SK-N-MC (cell line): ENCODE results near the gene CCBE1.

ENCODE experiments used
- EZH2 ChIP-seq: fragments of 200-600 bp; sonication (generic); IDR thresholded peaks from one replicate; pipeline ENCODE4 v1.6.1; 2017; ENCODE audit warnings: antibody characterized with exemption
- FOXP2 ChIP-seq: optimal IDR thresholded peaks from 2 replicates; pipeline ENCODE3; 2011; ENCODE audit warnings: mild to moderate bottlenecking, moderate library complexity; ENCODE audit not compliant: insufficient read depth; ENCODE audit errors: extremely low read length, control extremely low read depth
- POLR2AphosphoS5 ChIP-seq: IDR thresholded peaks from 2 replicates; pipeline ENCODE4 v1.6.1; 2012; ENCODE audit warnings: mild to moderate bottlenecking, low read depth, low read length, borderline replicate concordance

DNA sequence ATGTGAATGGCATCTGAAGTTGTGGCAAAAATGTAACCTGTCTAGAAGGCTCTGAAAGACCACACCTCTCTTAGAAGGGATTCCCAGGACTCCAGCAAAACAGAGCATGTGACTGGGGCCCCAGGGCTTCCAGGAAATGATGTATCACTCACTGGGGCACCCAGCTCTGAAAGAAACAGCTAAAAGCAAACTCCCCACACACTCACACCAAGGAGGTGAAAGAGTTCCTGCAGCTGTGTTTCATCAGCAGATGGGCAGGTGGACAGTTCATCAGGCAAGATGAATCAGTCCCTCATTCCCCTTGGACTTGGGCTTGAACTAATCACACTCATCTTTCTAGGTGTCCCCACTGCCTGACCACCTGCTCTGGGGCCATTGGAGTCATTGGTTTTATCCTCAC, 76.2 kb downstream of the CCBE1 start:
- TF ChIP-seq POLR2AphosphoS5 (no peak), EZH2 (no peak), FOXP2 (no peak)
